Measurements from ENCODE around the gene ORM1. TPM values are rescaled to one million over a fixed set of nuclear protein-coding genes. Genes with fewer than 3 reads are reported as not detected.

Gene ORM1
- not detected in 2 replicates for total RNA-seq

DNA sequence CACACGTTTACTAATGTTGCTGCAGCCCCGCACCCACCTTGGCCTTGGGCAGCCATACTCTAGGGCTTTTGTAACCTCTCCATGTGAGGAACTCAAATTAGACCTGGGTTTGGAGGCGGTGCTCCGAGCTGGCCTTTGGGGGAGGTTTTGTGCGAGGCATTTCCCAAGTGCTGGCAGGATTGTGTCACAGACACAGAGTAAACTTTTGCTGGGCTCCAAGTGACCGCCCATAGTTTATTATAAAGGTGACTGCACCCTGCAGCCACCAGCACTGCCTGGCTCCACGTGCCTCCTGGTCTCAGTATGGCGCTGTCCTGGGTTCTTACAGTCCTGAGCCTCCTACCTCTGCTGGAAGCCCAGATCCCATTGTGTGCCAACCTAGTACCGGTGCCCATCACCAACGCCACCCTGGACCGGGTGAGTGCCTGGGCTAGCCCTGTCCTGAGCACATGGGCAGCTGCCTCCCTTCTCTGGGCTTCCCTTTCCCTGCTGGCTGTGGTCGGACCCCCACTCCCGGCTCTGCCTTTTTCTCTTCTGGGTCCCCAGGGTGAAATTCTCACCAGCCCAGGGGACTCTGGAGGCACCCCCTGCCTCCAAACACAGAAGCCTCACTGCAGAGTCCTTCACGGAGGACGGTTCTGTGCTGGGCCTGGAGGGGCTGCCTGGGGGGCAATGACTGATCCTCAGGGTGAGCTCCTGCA lies at the start of gene ORM1:
Gene ORM1, plus strand, starts transcription at position 268 of the 701 bp plus-strand sequence. Its CDS starts 36 bp downstream, at position 304.

DNA sequence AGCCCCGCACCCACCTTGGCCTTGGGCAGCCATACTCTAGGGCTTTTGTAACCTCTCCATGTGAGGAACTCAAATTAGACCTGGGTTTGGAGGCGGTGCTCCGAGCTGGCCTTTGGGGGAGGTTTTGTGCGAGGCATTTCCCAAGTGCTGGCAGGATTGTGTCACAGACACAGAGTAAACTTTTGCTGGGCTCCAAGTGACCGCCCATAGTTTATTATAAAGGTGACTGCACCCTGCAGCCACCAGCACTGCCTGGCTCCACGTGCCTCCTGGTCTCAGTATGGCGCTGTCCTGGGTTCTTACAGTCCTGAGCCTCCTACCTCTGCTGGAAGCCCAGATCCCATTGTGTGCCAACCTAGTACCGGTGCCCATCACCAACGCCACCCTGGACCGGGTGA lies 6.7 kb downstream of the ORM1 start, which contains the start of gene ORM2:
Gene ORM2, plus strand, starts transcription at position 245 of the 398 bp plus-strand sequence. Its CDS starts 36 bp downstream, at position 281.

Other genes with a start within 250 kb of the ORM1 start
- not detected in 2 replicates for gene AMBP, start 244.8 kb upstream of the ORM1 start, total RNA-seq
- under 0.01 and 0.38 TPM in 2 replicates for gene KIF12, start 223.8 kb upstream of the ORM1 start, total RNA-seq
- gene COL27A1, start 167.6 kb upstream of the ORM1 start, total RNA-seq, result 5.2 and 9.9 TPM in 2 replicates
- gene ORM2, start 6.8 kb downstream of the ORM1 start, total RNA-seq, result not detected in 2 replicates
- gene AKNA, start 64.9 kb downstream of the ORM1 start, total RNA-seq, result 2.1 and 2.8 TPM in 2 replicates
- gene WHRN, start 182.4 kb downstream of the ORM1 start, total RNA-seq, result 0.19 and 0.56 TPM in 2 replicates

Data from regular cardiac myocyte (primary cell).